ENCODE measurements around the gene HK1. TPM values are rescaled to one million over a fixed set of nuclear protein-coding genes. Genes with fewer than 3 reads are reported as not detected.
"Not testable (repeated sequence)": the region's sequence is repeated elsewhere in the genome, so short reads cannot be mapped to it uniquely, and the experiment has no call there.

The HK1 gene
- polyA plus RNA-seq, 2 donors: 52.1 to 105 TPM

DNA sequence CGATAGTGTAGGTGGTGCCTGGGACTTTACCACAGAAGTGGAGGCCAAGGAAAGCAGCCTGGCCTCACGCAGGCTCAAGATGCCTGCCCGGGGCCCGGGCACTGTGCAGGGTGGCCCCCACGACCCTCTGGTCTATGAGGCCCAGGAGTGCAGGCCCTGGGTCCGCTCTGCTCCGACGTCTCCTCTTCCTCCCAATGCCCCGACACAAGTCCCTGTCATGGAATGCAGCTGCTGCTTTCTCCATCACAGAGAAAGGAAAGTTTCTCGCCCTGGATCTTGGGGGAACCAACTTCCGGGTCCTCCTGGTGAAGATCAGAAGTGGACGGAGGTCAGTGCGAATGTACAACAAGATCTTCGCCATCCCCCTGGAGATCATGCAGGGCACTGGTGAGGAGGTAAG, 28.3 kb upstream of the HK1 start:
- H3K4me1 ChIP-seq (ENCODE audit: control insufficient read depth in 2 of 2, insufficient read depth in 2 of 2, low read length in 1 of 2): no peaks in the 10 kb centered on the region
- no peak overlapping the region for H3K4me3 ChIP-seq (ENCODE audit: low read depth in 1 of 2, low read length in 2 of 2)
- H3K27ac ChIP-seq (ENCODE audit: low read depth in 2 of 2, low read length in 1 of 2): no peak overlapping the region
- no peaks in the 10 kb centered on the region for H3K9me3 ChIP-seq (ENCODE audit: control insufficient read depth in 2 of 2, insufficient read depth in 1 of 2, low read depth in 1 of 2, low read length in 1 of 2)
- H3K36me3 ChIP-seq (ENCODE audit: control insufficient read depth in 2 of 2, insufficient read depth in 2 of 2, low read length in 1 of 2): no peaks in the 10 kb centered on the region
- no peaks in the 10 kb centered on the region for H3K27me3 ChIP-seq (ENCODE audit: control insufficient read depth in 1 of 2, insufficient read depth in 2 of 2, low read length in 2 of 2)
- 94 to 95% methylated on average over 14 of the region's 14 CpGs for WGBS, 2 donors

DNA sequence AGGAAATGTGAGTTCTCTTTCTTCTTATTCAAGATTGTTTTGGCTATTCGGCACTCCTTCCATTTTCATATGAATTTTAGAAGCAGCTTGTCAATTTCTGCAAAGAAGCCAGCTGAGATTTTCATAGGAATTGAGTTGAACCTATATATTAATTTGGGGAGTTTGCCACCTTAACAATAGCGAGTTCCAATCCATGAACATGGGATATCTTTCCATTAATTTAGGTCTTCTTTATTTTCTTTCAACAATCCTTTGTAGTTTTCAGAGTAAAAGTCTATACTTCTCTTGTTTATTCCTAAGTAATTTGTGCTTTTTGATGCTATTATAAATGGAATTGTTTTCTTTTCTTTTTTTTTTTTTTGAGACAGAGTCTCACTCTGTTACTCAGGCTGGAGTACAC, 26.9 kb upstream of the HK1 start:
- H3K27ac ChIP-seq (ENCODE audit: low read depth in 2 of 2, low read length in 1 of 2); H3K4me3 ChIP-seq (ENCODE audit: low read depth in 1 of 2, low read length in 2 of 2); H3K36me3 ChIP-seq (ENCODE audit: control insufficient read depth in 2 of 2, insufficient read depth in 2 of 2, low read length in 1 of 2); H3K9me3 ChIP-seq (ENCODE audit: control insufficient read depth in 2 of 2, insufficient read depth in 1 of 2, low read depth in 1 of 2, low read length in 1 of 2); H3K4me1 ChIP-seq (ENCODE audit: control insufficient read depth in 2 of 2, insufficient read depth in 2 of 2, low read length in 1 of 2); H3K27me3 ChIP-seq (ENCODE audit: control insufficient read depth in 1 of 2, insufficient read depth in 2 of 2, low read length in 2 of 2): not testable (repeated sequence)
- 87 to 93% methylated on average over 2 of the region's 2 CpGs for WGBS, 2 donors

DNA sequence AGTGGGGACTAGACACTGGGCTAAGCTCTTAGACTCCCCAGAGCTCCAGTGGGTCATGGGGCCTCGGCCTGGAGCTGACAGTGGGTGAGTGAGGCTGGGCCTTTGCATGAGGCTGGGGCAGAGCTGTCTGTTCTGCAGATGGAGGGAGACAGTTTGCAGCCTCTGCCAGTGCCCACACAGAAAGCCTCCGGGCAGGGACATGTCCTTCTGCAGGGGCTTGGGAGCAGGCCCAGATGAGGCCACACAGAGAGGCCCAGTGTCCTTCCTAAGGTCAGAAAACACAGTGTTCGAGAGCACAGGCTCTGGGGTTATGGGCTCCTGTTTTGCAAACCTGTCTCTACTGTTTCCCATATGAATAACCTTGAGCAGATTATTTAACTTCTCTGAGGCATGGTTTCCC, 25.1 kb upstream of the HK1 start:
- Histone ChIP-seq H3K27ac (ENCODE audit: low read depth in 2 of 2, low read length in 1 of 2) (no peak overlapping the region), H3K27me3 (ENCODE audit: control insufficient read depth in 1 of 2, insufficient read depth in 2 of 2, low read length in 2 of 2) (no peaks in the 10 kb centered on the region), H3K4me3 (ENCODE audit: low read depth in 1 of 2, low read length in 2 of 2) (no peak overlapping the region), H3K9me3 (ENCODE audit: control insufficient read depth in 2 of 2, insufficient read depth in 1 of 2, low read depth in 1 of 2, low read length in 1 of 2) (no peaks in the 10 kb centered on the region), H3K36me3 (ENCODE audit: control insufficient read depth in 2 of 2, insufficient read depth in 2 of 2, low read length in 1 of 2) (no peaks in the 10 kb centered on the region), H3K4me1 (ENCODE audit: control insufficient read depth in 2 of 2, insufficient read depth in 2 of 2, low read length in 1 of 2) (peaks cover 0 to 2% of the 10 kb centered on the region in 2 donors)
- 77 to 88% methylated on average over 3 of the region's 3 CpGs for WGBS, 2 donors

DNA sequence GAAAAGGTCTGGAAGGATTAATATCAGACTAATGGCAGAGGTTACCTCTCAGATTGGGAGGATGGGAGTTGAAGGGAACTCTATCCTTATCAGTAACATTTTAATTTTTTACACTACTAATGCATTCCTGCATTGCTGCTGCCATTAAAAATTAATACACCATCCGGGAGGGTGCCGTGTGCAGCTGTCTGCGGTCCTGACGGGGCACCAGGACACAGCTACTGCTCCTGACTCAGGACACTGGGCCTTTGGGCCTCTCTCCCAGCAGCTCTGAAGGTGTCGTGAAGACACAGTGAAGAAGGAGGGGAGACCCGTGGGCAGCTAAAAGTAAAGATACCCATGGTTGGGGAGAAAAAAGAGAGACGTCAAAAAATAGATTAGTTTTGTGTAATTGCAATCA, 23.4 kb upstream of the HK1 start:
- Histone ChIP-seq H3K36me3 (ENCODE audit: control insufficient read depth in 2 of 2, insufficient read depth in 2 of 2, low read length in 1 of 2) (no peaks in the 10 kb centered on the region), H3K4me1 (ENCODE audit: control insufficient read depth in 2 of 2, insufficient read depth in 2 of 2, low read length in 1 of 2) (peaks cover 0 to 2% of the 10 kb centered on the region in 2 donors), H3K27me3 (ENCODE audit: control insufficient read depth in 1 of 2, insufficient read depth in 2 of 2, low read length in 2 of 2) (no peaks in the 10 kb centered on the region), H3K4me3 (ENCODE audit: low read depth in 1 of 2, low read length in 2 of 2) (no peak overlapping the region), H3K27ac (ENCODE audit: low read depth in 2 of 2, low read length in 1 of 2) (no peak overlapping the region), H3K9me3 (ENCODE audit: control insufficient read depth in 2 of 2, insufficient read depth in 1 of 2, low read depth in 1 of 2, low read length in 1 of 2) (no peaks in the 10 kb centered on the region)
- 68 to 78% methylated on average over 7 of the region's 7 CpGs for WGBS, 2 donors

DNA sequence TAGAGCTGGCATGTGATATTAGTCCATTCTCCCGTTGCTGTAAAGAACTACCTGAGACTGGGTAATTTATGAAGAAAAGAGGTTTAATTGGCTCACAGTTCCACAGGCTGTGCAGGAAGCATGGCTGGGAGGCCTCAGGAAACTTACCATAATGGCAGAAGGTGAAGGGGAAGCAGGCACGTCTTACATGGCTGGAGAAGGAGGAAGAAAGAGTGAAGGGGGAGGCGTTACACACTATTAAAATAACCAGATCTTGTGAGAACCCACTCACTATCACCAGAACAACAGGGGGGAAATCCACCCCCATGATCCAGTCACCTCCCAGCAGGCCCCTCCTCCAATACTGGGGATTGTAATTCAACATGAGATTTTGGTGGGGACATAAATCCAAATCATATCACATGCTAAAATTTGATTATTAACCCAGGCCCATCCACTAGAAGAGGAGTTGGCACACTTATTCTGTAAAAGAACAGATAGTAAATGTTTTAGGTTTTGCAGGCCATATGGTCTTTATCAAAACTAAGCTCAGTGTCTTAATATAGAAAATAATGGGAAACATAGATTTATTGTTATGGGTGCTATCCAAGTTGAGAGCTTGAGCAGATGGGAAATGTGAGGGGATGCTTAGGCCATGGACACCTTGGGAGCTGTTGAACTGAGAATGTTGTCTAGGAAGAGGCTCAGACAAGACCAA, 18.6 kb upstream of the HK1 start:
- Histone ChIP-seq H3K27ac (ENCODE audit: low read depth in 2 of 2, low read length in 1 of 2) (no peak overlapping the region), H3K36me3 (ENCODE audit: control insufficient read depth in 2 of 2, insufficient read depth in 2 of 2, low read length in 1 of 2) (no peaks in the 10 kb centered on the region), H3K4me1 (ENCODE audit: control insufficient read depth in 2 of 2, insufficient read depth in 2 of 2, low read length in 1 of 2) (peaks cover 0 to 2% of the 10 kb centered on the region in 2 donors), H3K27me3 (ENCODE audit: control insufficient read depth in 1 of 2, insufficient read depth in 2 of 2, low read length in 2 of 2) (no peaks in the 10 kb centered on the region), H3K9me3 (ENCODE audit: control insufficient read depth in 2 of 2, insufficient read depth in 1 of 2, low read depth in 1 of 2, low read length in 1 of 2) (no peaks in the 10 kb centered on the region), H3K4me3 (ENCODE audit: low read depth in 1 of 2, low read length in 2 of 2) (no peak overlapping the region)
- 81 to 86% methylated on average over 3 of the region's 3 CpGs for WGBS, 2 donors

GRCh38 chr10:69261184-69261583, 17.1 kb upstream of the HK1 start:
- no peaks in the 10 kb centered on the region for H3K9me3 ChIP-seq (ENCODE audit: control insufficient read depth in 2 of 2, insufficient read depth in 1 of 2, low read depth in 1 of 2, low read length in 1 of 2)
- H3K27ac ChIP-seq (ENCODE audit: low read depth in 2 of 2, low read length in 1 of 2): no peak overlapping the region
- WGBS, 2 donors: 88 to 91% methylated on average over 8 of the region's 8 CpGs
- H3K4me3 ChIP-seq (ENCODE audit: low read depth in 1 of 2, low read length in 2 of 2): no peak overlapping the region
- H3K36me3 ChIP-seq (ENCODE audit: control insufficient read depth in 2 of 2, insufficient read depth in 2 of 2, low read length in 1 of 2): no peaks in the 10 kb centered on the region
- no peaks in the 10 kb centered on the region for H3K27me3 ChIP-seq (ENCODE audit: control insufficient read depth in 1 of 2, insufficient read depth in 2 of 2, low read length in 2 of 2)
- H3K4me1 ChIP-seq (ENCODE audit: control insufficient read depth in 2 of 2, insufficient read depth in 2 of 2, low read length in 1 of 2): peaks cover 0 to 2% of the 10 kb centered on the region in 2 donors

DNA sequence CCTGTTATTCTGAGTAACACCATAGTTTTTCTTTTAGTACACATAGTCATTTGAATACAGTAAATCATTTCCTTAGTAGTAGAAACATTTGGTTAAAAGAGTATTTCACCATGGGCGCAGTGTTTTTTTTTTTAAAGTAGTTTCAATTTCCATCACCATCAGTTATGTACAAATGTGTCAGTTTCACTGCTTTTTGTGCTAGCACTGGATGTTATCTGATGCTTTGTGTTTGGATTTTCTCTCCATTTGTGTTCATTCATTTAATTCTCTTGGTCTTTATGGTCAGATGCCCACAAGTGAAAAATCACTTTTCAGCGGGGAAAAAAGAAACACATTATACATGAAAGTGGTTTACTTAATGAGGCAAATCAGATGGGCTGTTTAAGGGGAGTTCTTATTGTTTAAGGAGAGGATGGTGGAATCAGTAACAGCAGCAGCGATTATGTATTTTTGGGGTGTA, 16.0 kb upstream of the HK1 start:
- Histone ChIP-seq H3K4me3 (ENCODE audit: low read depth in 1 of 2, low read length in 2 of 2) (no peak overlapping the region), H3K27ac (ENCODE audit: low read depth in 2 of 2, low read length in 1 of 2) (no peak overlapping the region), H3K36me3 (ENCODE audit: control insufficient read depth in 2 of 2, insufficient read depth in 2 of 2, low read length in 1 of 2) (no peaks in the 10 kb centered on the region), H3K9me3 (ENCODE audit: control insufficient read depth in 2 of 2, insufficient read depth in 1 of 2, low read depth in 1 of 2, low read length in 1 of 2) (no peaks in the 10 kb centered on the region), H3K27me3 (ENCODE audit: control insufficient read depth in 1 of 2, insufficient read depth in 2 of 2, low read length in 2 of 2) (no peaks in the 10 kb centered on the region), H3K4me1 (ENCODE audit: control insufficient read depth in 2 of 2, insufficient read depth in 2 of 2, low read length in 1 of 2) (no peaks in the 10 kb centered on the region)
- WGBS, 2 donors: 65 to 74% methylated on average over 3 of the region's 3 CpGs

DNA sequence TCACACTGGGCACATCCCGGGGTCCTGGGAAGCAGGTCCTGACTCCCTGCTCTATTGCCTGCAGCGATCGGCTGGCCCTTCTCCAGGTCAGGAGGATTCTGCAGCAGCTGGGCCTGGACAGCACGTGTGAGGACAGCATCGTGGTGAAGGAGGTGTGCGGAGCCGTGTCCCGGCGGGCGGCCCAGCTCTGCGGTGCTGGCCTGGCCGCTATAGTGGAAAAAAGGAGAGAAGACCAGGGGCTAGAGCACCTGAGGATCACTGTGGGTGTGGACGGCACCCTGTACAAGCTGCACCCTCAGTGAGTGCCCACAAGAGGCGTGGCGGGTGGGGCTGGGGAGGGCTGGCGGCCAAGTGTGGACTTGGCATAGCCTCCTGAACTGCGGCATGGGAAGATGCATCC, 12.8 kb upstream of the HK1 start:
- no peak overlapping the region for H3K27ac ChIP-seq (ENCODE audit: low read depth in 2 of 2, low read length in 1 of 2)
- no peak overlapping the region for H3K4me3 ChIP-seq (ENCODE audit: low read depth in 1 of 2, low read length in 2 of 2)
- no peaks in the 10 kb centered on the region for H3K36me3 ChIP-seq (ENCODE audit: control insufficient read depth in 2 of 2, insufficient read depth in 2 of 2, low read length in 1 of 2)
- no peaks in the 10 kb centered on the region for H3K9me3 ChIP-seq (ENCODE audit: control insufficient read depth in 2 of 2, insufficient read depth in 1 of 2, low read depth in 1 of 2, low read length in 1 of 2)
- WGBS, 2 donors: 87 to 89% methylated on average over 17 of the region's 17 CpGs
- no peaks in the 10 kb centered on the region for H3K4me1 ChIP-seq (ENCODE audit: control insufficient read depth in 2 of 2, insufficient read depth in 2 of 2, low read length in 1 of 2)
- H3K27me3 ChIP-seq (ENCODE audit: control insufficient read depth in 1 of 2, insufficient read depth in 2 of 2, low read length in 2 of 2): no peaks in the 10 kb centered on the region

- WGBS, 2 donors: 90 to 92% methylated on average over 14 of the region's 14 CpGs
- H3K4me1 ChIP-seq (ENCODE audit: control insufficient read depth in 2 of 2, insufficient read depth in 2 of 2, low read length in 1 of 2): no peaks in the 10 kb centered on the region
- no peaks in the 10 kb centered on the region for H3K27me3 ChIP-seq (ENCODE audit: control insufficient read depth in 1 of 2, insufficient read depth in 2 of 2, low read length in 2 of 2)
- H3K9me3 ChIP-seq (ENCODE audit: control insufficient read depth in 2 of 2, insufficient read depth in 1 of 2, low read depth in 1 of 2, low read length in 1 of 2): no peaks in the 10 kb centered on the region
- H3K36me3 ChIP-seq (ENCODE audit: control insufficient read depth in 2 of 2, insufficient read depth in 2 of 2, low read length in 1 of 2): no peaks in the 10 kb centered on the region
- H3K27ac ChIP-seq (ENCODE audit: low read depth in 2 of 2, low read length in 1 of 2): no peak overlapping the region
- no peak overlapping the region for H3K4me3 ChIP-seq (ENCODE audit: low read depth in 1 of 2, low read length in 2 of 2)
Observed at GRCh38 chr10:69268761-69269416, 9.4 kb upstream of the HK1 start.

- no peaks in the 10 kb centered on the region for H3K27me3 ChIP-seq (ENCODE audit: control insufficient read depth in 1 of 2, insufficient read depth in 2 of 2, low read length in 2 of 2)
- H3K9me3 ChIP-seq (ENCODE audit: control insufficient read depth in 2 of 2, insufficient read depth in 1 of 2, low read depth in 1 of 2, low read length in 1 of 2): no peaks in the 10 kb centered on the region
- H3K4me3 ChIP-seq (ENCODE audit: low read depth in 1 of 2, low read length in 2 of 2): no peak overlapping the region
- no peak overlapping the region for H3K27ac ChIP-seq (ENCODE audit: low read depth in 2 of 2, low read length in 1 of 2)
- 70 to 72% methylated on average over 2 of the region's 2 CpGs for WGBS, 2 donors
- H3K4me1 ChIP-seq (ENCODE audit: control insufficient read depth in 2 of 2, insufficient read depth in 2 of 2, low read length in 1 of 2): no peaks in the 10 kb centered on the region
- H3K36me3 ChIP-seq (ENCODE audit: control insufficient read depth in 2 of 2, insufficient read depth in 2 of 2, low read length in 1 of 2): no peaks in the 10 kb centered on the region
Observed at GRCh38 chr10:69269761-69270160, 8.5 kb upstream of the HK1 start.
